Superior temporal gyrus (tissue), 1 donor: ENCODE data around the gene ELF5.

ENCODE experiments used
- DNase-seq: peaks from one replicate; pipeline ENCODE4 v3.0.0-alpha.2; 2016; ENCODE audit errors: extremely low spot score

Gene ELF5

DNA sequence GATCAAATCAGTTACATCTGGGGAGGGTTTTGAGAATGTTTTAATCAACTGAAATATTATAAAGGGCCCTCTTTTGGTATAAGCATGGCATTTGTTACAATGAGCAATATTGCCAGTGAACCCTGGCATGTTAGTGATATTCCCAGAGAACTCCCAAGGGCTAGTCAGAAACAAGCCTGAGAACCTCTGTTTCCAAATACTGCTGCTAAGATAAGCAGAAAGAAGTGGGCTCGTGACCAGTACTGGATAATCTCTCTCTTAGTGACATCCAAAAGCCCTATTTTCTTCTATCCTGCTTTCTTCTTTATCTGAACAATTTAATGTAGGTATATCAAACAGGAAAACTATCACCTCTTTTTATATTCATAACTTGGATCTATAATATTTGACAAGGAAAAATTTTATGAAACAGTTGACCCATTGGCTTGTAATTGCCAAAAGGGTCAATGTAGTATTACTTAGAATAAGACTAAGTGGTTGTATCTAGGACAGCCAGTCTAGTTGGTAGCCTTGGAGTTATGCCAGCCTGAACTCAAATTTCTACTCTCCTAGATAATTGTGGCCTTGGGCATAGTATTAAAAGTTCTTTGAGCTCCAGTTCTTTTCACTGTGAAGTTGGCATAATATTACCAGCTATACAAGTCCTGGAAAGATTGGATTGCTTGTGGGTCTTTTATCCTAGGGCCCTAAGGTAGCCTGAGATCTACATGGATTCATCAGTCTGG is 59.1 kb downstream of the ELF5 start:
- no peak for DNase-seq

GRCh38 chr11:34451053-34451452 is 62.5 kb downstream of the ELF5 start:
- no peak for DNase-seq

DNA sequence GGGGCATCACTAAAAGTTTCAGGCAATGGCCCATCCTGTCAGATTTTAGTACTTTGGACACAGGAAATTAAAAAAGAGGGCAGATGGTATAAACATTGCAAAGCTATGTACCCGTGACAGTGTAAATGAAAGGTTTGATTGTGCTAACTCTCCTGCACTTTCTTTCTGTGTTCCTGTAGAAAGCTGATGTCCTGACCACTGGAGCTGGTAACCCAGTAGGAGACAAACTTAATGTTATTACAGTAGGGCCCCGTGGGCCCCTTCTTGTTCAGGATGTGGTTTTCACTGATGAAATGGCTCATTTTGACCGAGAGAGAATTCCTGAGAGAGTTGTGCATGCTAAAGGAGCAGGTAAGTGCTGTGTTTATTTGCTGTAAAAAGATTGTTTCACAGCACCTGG is 64.6 kb downstream of the ELF5 start:
- no peak for DNase-seq

GRCh38 chr11:34448223-34448994 is 65.2 kb downstream of the ELF5 start:
- no peak for DNase-seq

DNA sequence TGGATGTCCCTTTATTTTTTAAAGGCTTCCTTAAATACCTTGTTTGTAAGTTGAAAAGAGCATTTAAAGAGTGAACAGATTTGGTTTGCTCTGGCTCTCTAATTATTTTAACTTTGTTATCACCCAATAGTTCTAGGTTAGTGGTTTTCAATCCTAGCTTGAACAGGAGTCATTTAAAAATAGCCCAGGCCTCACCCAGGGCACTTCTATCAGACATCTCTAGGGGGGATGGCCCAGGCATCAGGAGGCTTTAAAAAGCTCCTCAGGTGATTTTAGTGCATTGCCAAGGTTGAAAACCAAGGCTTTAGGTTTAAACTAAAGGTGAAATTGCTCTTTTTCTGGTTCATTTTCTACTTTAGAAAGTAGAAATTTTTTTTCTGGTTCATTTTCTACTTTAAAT is 66.5 kb downstream of the ELF5 start:
- DNase-seq: no peak

GRCh38 chr11:34446386-34446785 is 67.2 kb downstream of the ELF5 start:
- DNase-seq: no peak

GRCh38 chr11:34445956-34446355 is 67.6 kb downstream of the ELF5 start:
- DNase-seq: no peak

DNA sequence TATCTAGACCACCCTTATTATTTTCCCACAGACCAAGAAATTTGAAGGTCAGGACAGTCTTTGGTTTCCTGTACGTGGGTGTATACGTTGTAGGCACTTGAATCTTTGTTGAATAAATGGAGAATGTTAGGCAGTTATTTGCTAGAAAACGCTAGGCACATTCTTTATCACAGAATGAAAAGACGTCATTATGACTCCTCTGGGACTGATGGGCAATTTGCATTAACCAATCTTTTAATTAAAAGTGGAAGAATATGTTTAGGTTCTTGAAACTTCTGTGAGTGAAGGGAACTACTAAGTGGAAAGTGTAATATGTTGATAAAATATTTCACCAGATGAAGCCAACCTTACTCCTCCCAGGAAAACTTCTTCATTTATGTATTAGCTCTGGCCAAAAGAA is 69.2 kb downstream of the ELF5 start:
- no peak for DNase-seq

DNA sequence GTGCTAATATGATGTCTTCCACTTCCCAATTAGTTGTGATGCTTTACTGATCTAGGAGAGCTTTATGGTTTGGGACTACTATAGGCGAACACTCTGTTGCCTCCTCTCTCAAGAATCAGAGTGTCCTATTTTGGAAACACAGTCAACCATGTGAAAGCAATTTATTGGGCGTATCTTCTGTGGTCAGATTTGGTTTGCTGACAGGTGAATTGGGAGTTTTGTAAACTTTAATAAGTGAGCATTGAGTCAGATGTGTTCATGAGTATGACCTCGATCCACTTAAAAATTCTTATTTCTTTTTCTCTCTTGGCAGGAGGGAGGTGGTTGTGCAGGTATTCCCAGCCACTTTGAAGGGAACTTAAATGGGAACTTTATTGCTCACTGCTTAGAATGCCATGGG is 70.5 kb downstream of the ELF5 start:
- no peak for DNase-seq

DNA sequence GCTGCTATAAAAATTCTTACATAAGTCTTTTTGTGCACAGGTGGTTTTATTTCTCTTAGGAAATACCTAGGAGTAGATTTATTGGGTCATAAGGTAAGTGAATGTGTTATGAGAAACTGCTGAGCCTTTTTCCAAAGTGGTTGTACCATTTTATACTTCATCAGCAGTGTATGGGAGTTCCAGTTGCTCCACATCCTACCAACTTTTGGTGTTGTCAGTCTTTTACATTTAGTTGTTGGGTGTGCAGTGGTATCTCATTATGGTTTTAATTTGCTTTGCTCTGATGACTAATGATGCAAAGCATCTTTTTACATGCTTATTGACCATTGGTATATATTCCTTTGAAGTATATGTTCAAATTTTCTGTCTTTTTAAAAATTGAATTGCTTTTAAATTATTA is 71.8 kb downstream of the ELF5 start:
- DNase-seq: no peak

- no peak for DNase-seq
Observed at GRCh38 chr11:34439610-34440198, 73.9 kb downstream of the ELF5 start.

GRCh38 chr11:34438529-34439507 is 74.8 kb downstream of the ELF5 start, which contains the start of gene CAT:
Gene CAT, plus strand, starts transcription at chr11:34438934. Its CDS starts 80 bp downstream, at chr11:34439014.
- DNase-seq: peak; percentile 97

DNA sequence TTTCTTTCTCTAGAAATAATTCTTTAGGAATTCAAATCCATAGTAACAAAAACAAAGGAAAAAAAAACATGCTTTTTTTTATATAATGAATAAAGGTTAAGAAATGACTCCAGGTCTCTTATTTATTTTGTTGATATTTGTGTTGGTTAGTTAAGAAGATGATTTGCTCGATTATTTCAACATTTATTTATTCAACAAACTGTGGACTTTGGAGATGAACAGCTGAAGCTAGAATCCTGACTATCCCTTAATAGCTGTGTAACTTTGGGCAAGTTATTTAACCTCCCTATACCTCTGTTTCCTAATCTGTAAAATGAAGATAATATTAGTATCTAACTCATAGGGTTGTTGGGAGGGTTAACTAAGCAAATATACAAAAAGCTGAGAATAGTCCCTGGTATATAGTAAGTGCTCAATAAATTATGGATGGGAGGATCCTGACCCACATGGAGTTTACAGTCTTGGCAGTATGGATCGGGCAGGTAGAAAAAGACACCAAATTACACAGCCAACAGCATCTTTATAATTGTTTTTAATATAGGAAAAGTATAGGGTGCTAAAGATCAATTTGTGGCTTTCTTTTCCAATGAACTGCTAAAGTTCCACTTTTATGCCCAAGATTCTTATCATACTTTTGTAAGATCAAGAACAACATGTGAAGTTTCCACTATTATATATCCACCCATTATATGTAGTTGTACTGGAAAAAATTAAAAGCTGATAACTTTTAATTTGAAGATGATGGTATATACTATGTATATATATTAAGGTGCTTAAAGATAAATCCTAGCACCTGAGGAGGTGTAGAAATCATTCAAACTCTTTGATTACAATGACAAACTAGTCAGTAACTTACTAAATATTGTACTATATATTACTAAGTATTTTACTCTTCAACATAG is 76.1 kb downstream of the ELF5 start:
- DNase-seq: no peak

- no peak for DNase-seq
Observed at GRCh38 chr11:34433899-34434298, 79.7 kb downstream of the ELF5 start.

GRCh38 chr11:34432822-34433221 is 80.8 kb downstream of the ELF5 start:
- DNase-seq: no peak

DNA sequence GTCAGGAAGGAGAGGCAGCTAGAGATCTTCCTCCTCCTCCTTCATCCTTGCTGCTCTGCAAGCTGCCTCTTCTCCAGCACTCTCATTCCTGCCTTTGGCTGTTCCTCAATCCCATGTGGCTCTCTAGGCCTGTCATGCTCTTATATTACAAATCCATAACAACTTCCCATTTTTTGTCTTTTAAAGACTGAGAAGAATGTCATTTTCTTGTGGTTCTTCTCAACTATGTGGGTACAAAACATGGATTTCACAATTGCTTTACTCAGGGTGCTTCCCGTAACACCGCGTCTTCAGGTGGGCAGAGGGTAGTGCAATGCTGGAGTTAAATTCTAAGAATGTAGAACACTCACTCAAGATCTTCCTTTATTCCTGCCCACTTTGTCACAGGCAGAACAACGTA is 81.6 kb downstream of the ELF5 start:
- no peak for DNase-seq
